ENCODE results near the gene DEGS1. TPM values are rescaled to one million over a fixed set of nuclear protein-coding genes. Genes with fewer than 3 reads are reported as not detected.

DEGS1 gene
- 99.6 and 106 TPM in 2 replicates for total RNA-seq (2013; cell fraction: nucleolus; rRNA removed)
- total RNA-seq (2014; rRNA removed) = 43.8 and 55.4 TPM in 2 replicates
- total RNA-seq (2014; rRNA removed; fragmentation: Illumina TruSeq; extraction: Trizol) = 39.8 and 41.4 TPM in 2 replicates
- total RNA-seq (2021) = 35.1 and 37.0 TPM in 2 replicates
- 22.4 TPM for polyA plus RNA-seq (2011; ENCODE audit: low read depth)
- polyA plus RNA-seq (2011; rRNA removed) = 133 and 183 TPM in 2 replicates
- polyA plus RNA-seq (2011; cell fraction: cytosol; rRNA removed) = 48.6 and 87.1 TPM in 2 replicates
- polyA plus RNA-seq (2011; cell fraction: nucleus; rRNA removed) = 34.0 and 57.9 TPM in 2 replicates
- polyA plus RNA-seq (2012) = 26.6 and 28.4 TPM in 2 replicates
- polyA plus RNA-seq (2014; fragmentation: Illumina TruSeq; extraction: Trizol) = 57.8 and 71.8 TPM in 2 replicates
- polyA plus RNA-seq (2014; fragmentation: Nextera tagmentation; extraction: Ambion mirVana) = 10 to 100 TPM; 16.5 to 26.7 TPM
- 39.6 and 48.1 TPM in 2 replicates for polyA plus RNA-seq (2014; rRNA removed)
- polyA plus RNA-seq (2016; fragmentation: Nextera tagmentation; extraction: Ambion mirVana) = 10 to 100 TPM; 81.4 to 85.9 TPM
- polyA minus RNA-seq (2011; rRNA and poly(A)+ RNA removed) = 46.3 and 48.6 TPM in 2 replicates
- polyA minus RNA-seq (2011; cell fraction: cytosol; rRNA and poly(A)+ RNA removed) = 18.7 and 28.2 TPM in 2 replicates
- polyA minus RNA-seq (2011; cell fraction: nucleus; rRNA and poly(A)+ RNA removed) = 13.2 and 23.2 TPM in 2 replicates
- percentile 97 among the genes with signal in this experiment for Bru-seq, nascent RNA
- percentile 91 among the genes with signal in this experiment for BruChase-seq, experiment 1, labeled RNA remaining after a 6-hour chase
- BruChase-seq, experiment 2, labeled RNA remaining after a 2-hour chase = percentile 97 among the genes with signal in this experiment
- long read RNA-seq, experiment 1, transcript DEGS1-201 (3 exons, 2,101 nt) = major isoform, 13 of 16 reads
- long read RNA-seq, experiment 1, partial matches to known transcripts = 1 of 16 reads
- long read RNA-seq, experiment 1, other reads (novel, unspliced or antisense) = 2 of 16 reads
- long read RNA-seq, experiment 2, transcript DEGS1-201 (3 exons, 2,101 nt) = major isoform, 76 of 94 reads
- long read RNA-seq, experiment 2, partial matches to known transcripts = 6 of 94 reads
- long read RNA-seq, experiment 2, other reads (novel, unspliced or antisense) = 12 of 94 reads

DNA sequence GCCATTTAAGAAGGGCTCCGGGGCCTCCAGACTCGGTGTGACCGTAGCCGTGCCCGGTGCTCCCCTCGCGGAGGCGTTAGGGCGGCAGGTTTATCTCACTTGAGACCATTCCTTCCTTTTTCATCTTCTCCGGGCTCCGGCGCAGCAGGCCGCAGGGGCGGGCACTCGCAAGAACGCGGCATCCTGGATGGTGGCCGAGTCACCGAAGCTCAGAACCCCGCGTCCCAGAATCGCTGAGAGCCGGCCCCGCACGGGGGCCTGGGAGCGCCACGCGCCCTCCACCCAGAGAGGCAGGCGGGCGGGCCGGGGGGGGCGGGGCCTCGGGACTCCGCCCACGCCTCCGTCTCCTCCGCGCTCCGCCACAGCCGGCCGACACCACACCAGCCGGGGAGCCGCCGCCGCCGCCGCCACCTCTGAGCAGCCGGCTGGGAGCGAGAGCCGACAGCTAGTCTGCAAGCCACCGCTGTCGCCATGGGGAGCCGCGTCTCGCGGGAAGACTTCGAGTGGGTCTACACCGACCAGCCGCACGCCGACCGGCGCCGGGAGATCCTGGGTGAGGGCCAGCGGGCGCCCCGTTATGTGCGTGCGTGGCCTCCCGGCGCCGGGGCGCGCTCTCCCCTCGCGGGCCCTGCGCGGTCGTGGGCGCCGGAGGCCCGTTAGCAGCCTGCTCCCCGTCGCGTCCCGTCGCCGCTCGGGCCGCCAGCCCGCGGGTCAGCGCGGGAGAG, at the start of gene DEGS1:
Gene DEGS1 (plus strand): TSS at position 375 of the 725 bp plus-strand sequence. CDS start 97 bp downstream, at position 472.
- peaks cover 16% of the 10 kb centered on the region; the same call in 1 of the 2 replicates for H3K4me1 ChIP-seq (ENCODE audit: control insufficient read depth, insufficient read depth, low read length)
- H3K36me3 ChIP-seq (ENCODE audit: control insufficient read depth in 2 of 2, insufficient read depth in 2 of 2, low read length in 1 of 2) = no peaks in the 10 kb centered on the region
- H3K79me2 ChIP-seq (ENCODE audit: control insufficient read depth, insufficient read depth, low read length) = peaks cover 45% of the 10 kb centered on the region
- POLR2A ChIA-PET = interaction anchor here (0.7 to 1.8 kb wide), 5 partner anchors 14 to 467 kb away, joined by 3 to 7 read pairs (median 3); partner anchors contain the start of gene FBXO28
- H4K20me1 ChIP-seq (ENCODE audit: control insufficient read depth, insufficient read depth) = no peaks in the 10 kb centered on the region; the same call in 1 of the 2 replicates
- H3K9me3 ChIP-seq (replicated peaks; ENCODE audit: control insufficient read depth, insufficient read depth, low read length) = no peaks in the 10 kb centered on the region
- under 1% methylated on average over 69 of the region's 94 CpGs for WGBS (ENCODE audit: insufficient coverage, insufficient replicate concordance, low lambda C conversion rate, missing lambda C conversion rate)
- FAIRE-seq = no peak
- BruUV-seq (replicated peaks) = no TSS peak
- no peaks in the 10 kb centered on the region for H3K27me3 ChIP-seq (replicated peaks in 1 of 2; ENCODE audit: control insufficient read depth in 2 of 2, insufficient read depth in 2 of 2, low read length in 1 of 2)
- peak within 1 kb of the TSS; percentile 89 for H3K9ac ChIP-seq (ENCODE audit: control insufficient read depth, insufficient read depth, low read length)
- H3K4me2 ChIP-seq (ENCODE audit: control insufficient read depth, insufficient read depth) = peak within 1 kb of the TSS; percentile 85
- SMC1A ChIA-PET (ENCODE audit: uncharacterized antibody, unreplicated experiment) = interaction anchor here (0.7 to 2.9 kb wide), 6 partner anchors 10 to 194 kb away, joined by 3 to 14 read pairs (median 4); no protein-coding TSS in a partner anchor
- in situ Hi-C loops (cut with MboI) = no loop called here
- intact Hi-C loops (cut with micrococcal nuclease; ENCODE audit: unreplicated experiment) = loop anchor here (1.0 to 5.0 kb wide), 4 partner anchors 14 to 336 kb away; partner anchors contain the start of genes NVL and TP53BP2
- CTCF ChIA-PET = interaction anchor here (0.6 to 2.5 kb wide), 7 partner anchors 12 to 195 kb away, joined by 3 to 9 read pairs (median 3); no protein-coding TSS in a partner anchor
- peak within 1 kb of the TSS; percentile 91 for H3K27ac ChIP-seq (ENCODE audit: control insufficient read depth, insufficient read depth)
- RAD21 ChIA-PET (ENCODE audit: unreplicated experiment) = interaction anchor here (0.8 to 1.9 kb wide), 9 partner anchors 10 to 338 kb away, joined by 3 to 8 read pairs (median 4); partner anchors contain the start of gene TP53BP2
- H3K4me3 ChIP-seq = peak within 1 kb of the TSS; percentile 90
- ATAC-seq = peak; percentile 76
- H2AFZ ChIP-seq (ENCODE audit: control insufficient read depth, low read depth, low read length) = peak within 1 kb of the TSS; percentile 75
- no peak for DNase-seq (ENCODE audit: low read depth, low spot score)
- TF ChIP-seq, protein P1, sequence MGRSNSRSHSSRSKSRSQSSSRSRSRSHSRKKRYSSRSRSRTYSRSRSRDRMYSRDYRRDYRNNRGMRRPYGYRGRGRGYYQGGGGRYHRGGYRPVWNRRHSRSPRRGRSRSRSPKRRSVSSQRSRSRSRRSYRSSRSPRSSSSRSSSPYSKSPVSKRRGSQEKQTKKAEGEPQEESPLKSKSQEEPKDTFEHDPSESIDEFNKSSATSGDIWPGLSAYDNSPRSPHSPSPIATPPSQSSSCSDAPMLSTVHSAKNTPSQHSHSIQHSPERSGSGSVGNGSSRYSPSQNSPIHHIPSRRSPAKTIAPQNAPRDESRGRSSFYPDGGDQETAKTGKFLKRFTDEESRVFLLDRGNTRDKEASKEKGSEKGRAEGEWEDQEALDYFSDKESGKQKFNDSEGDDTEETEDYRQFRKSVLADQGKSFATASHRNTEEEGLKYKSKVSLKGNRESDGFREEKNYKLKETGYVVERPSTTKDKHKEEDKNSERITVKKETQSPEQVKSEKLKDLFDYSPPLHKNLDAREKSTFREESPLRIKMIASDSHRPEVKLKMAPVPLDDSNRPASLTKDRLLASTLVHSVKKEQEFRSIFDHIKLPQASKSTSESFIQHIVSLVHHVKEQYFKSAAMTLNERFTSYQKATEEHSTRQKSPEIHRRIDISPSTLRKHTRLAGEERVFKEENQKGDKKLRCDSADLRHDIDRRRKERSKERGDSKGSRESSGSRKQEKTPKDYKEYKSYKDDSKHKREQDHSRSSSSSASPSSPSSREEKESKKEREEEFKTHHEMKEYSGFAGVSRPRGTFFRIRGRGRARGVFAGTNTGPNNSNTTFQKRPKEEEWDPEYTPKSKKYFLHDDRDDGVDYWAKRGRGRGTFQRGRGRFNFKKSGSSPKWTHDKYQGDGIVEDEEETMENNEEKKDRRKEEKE (IDR thresholded peaks at IDR 0.05) = peak; percentile 62; the same call in 1 of the 2 replicates
- TF ChIP-seq, protein P2, sequence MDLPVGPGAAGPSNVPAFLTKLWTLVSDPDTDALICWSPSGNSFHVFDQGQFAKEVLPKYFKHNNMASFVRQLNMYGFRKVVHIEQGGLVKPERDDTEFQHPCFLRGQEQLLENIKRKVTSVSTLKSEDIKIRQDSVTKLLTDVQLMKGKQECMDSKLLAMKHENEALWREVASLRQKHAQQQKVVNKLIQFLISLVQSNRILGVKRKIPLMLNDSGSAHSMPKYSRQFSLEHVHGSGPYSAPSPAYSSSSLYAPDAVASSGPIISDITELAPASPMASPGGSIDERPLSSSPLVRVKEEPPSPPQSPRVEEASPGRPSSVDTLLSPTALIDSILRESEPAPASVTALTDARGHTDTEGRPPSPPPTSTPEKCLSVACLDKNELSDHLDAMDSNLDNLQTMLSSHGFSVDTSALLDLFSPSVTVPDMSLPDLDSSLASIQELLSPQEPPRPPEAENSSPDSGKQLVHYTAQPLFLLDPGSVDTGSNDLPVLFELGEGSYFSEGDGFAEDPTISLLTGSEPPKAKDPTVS (IDR thresholded peaks at IDR 0.05; ENCODE audit: low read depth, low read length) = no peak
- TF ChIP-seq MTA3 (IDR thresholded peaks at IDR 0.05; ENCODE audit: borderline replicate concordance, low read length) (no peak), MXI1 (IDR thresholded peaks at IDR 0.05; ENCODE audit: low read depth, low read length) (peak; percentile 84; the same call in 1 of the 2 replicates), HDGF (IDR thresholded peaks at IDR 0.05) (no peak), DPF2 (IDR thresholded peaks at IDR 0.05) (peak; percentile 85), POLR2AphosphoS5 (IDR thresholded peaks at IDR 0.05; ENCODE audit: low read length) (peak; percentile 80), REST (IDR thresholded peaks at IDR 0.05; ENCODE audit: low read depth, low read length) (0 out of 2 replicates have a peak, but pooled peaks have one; percentile 17), PML (IDR thresholded peaks at IDR 0.05; ENCODE audit: low read length) (0 out of 2 replicates have a peak, but pooled peaks have one; percentile 33), LARP7 (IDR thresholded peaks at IDR 0.05) (peak; percentile 100)
